Activated CD4-positive, CD25-positive, alpha-beta regulatory T cell (primary cell): ENCODE results near the gene KIT.

Experiments
- DNase-seq, 4 experiments: peaks; one replicate each; lab custom pipeline; 2025; lab: John Stamatoyannopoulos, UW

KIT gene

GRCh38 chr4:54745031-54745770, 87.4 kb downstream of the KIT start:
- DNase-seq, result no peak

- DNase-seq, result no peak
Measured at GRCh38 chr4:54746218-54746617, 88.5 kb downstream of the KIT start.

GRCh38 chr4:54750341-54750740, 92.6 kb downstream of the KIT start:
- DNase-seq, result no peak

GRCh38 chr4:54754394-54754793, 96.6 kb downstream of the KIT start:
- DNase-seq, result no peak

- DNase-seq, result no peak
Measured at GRCh38 chr4:54764476-54764875, 106.7 kb downstream of the KIT start.

- no peak for DNase-seq
Measured at GRCh38 chr4:54767376-54767775, 109.6 kb downstream of the KIT start.

GRCh38 chr4:54773022-54773421, 115.3 kb downstream of the KIT start:
- DNase-seq, result no peak

- DNase-seq, result no peak
Measured at GRCh38 chr4:54779036-54779435, 121.3 kb downstream of the KIT start.

- no peak for DNase-seq
Measured at GRCh38 chr4:54779476-54780148, 121.9 kb downstream of the KIT start.

- DNase-seq, result no peak
Measured at GRCh38 chr4:54780149-54780495, 122.4 kb downstream of the KIT start.

- DNase-seq, result no peak
Measured at GRCh38 chr4:54781756-54782155, 124.0 kb downstream of the KIT start.

GRCh38 chr4:54783402-54784110, 125.8 kb downstream of the KIT start:
- DNase-seq, result no peak

GRCh38 chr4:54784161-54784671, 126.5 kb downstream of the KIT start:
- no peak for DNase-seq
